ENCODE results near the gene STARD6. TPM values are rescaled to one million over a fixed set of nuclear protein-coding genes. Genes with fewer than 3 reads are reported as not detected.

STARD6 gene
- total RNA-seq, 1 experiment from 2014 or later = not detected

GRCh38 chr18:54330768-54331548 is 26.7 kb downstream of the STARD6 start:
- Histone ChIP-seq H4K5ac (ENCODE audit: insufficient read length, low read depth, low read length) (no peak overlapping the region), H3K18ac (ENCODE audit: insufficient read length, low read depth, low read length) (no peak overlapping the region), H3K79me2 (ENCODE audit: insufficient read depth, low read length) (no peaks in the 10 kb centered on the region), H3K4ac (ENCODE audit: low read depth, low read length) (no peak overlapping the region), H2BK20ac (ENCODE audit: low read depth, low read length, poor library complexity, severe bottlenecking) (no peak overlapping the region), H3K79me1 (ENCODE audit: insufficient read depth, low read depth, low read length, poor library complexity, severe bottlenecking) (no peaks in the 10 kb centered on the region), H2BK5ac (ENCODE audit: insufficient read length, low read length) (no peak overlapping the region), H4K91ac (ENCODE audit: insufficient read length, low read depth, low read length) (no peak overlapping the region), H3K4me1 (ENCODE audit: insufficient read depth, low read length) (no peaks in the 10 kb centered on the region), H3K27me3 (ENCODE audit: insufficient read depth, low read length) (no peaks in the 10 kb centered on the region), H3K56ac (ENCODE audit: insufficient read length, low read depth, low read length) (no peak overlapping the region), H3K23ac (ENCODE audit: insufficient read length, low read depth, low read length) (no peak overlapping the region), H3K23me2 (ENCODE audit: insufficient read length, low read depth, low read length, poor library complexity, severe bottlenecking) (no peaks in the 10 kb centered on the region), H3K9ac (ENCODE audit: extremely low read depth, insufficient read length, low read length) (no peak overlapping the region), H4K20me1 (ENCODE audit: control insufficient read depth, insufficient read depth, insufficient read length) (no peaks in the 10 kb centered on the region), H2BK12ac (ENCODE audit: insufficient read length, low read depth, low read length) (no peak overlapping the region), H2BK120ac (ENCODE audit: low read depth, low read length, poor library complexity, severe bottlenecking) (no peak overlapping the region), H4K8ac (replicated peaks; ENCODE audit: insufficient read length, low read depth, low read length) (no peak overlapping the region), H2AK5ac (ENCODE audit: insufficient read length, low read length) (no peak overlapping the region), H3T11ph (ENCODE audit: low read length) (no peak overlapping the region), H3K14ac (ENCODE audit: insufficient read depth, low read length) (no peak overlapping the region), H3K4me2 (ENCODE audit: insufficient read depth, insufficient read length, low read length) (no peak overlapping the region), H2AFZ (ENCODE audit: low read length) (no peak overlapping the region), H3K27ac (ENCODE audit: insufficient read length, low read depth, low read length) (no peak overlapping the region), H2BK15ac (ENCODE audit: low read depth, low read length) (no peak overlapping the region), H3K9me3 (ENCODE audit: control insufficient read depth, low read depth, low read length) (no peaks in the 10 kb centered on the region)
- H3K27me3 Mint-ChIP-seq (ENCODE audit: low read depth) = no peaks in the 10 kb centered on the region
- H3K9me3 Mint-ChIP-seq = peaks cover 0 to 2% of the 10 kb centered on the region in 2 experiments; a peak in 3 of 5 replicates
- H3K36me3 Mint-ChIP-seq (ENCODE audit: insufficient read depth in 1 of 3, low read depth in 3 of 3) = no peaks in the 10 kb centered on the region
- WGBS (ENCODE audit: extremely low coverage, insufficient read length, low lambda C conversion rate) = no CpG with 5 or more reads among the region's 6 CpGs
- no peak for TF ChIP-seq CTCF (conservative IDR thresholded peaks at IDR 0.05)
- no peaks in the 10 kb centered on the region for H3K4me1 Mint-ChIP-seq
- no peak for DNase-seq
- no peak overlapping the region for H3K4me3 Mint-ChIP-seq
- H3K27ac Mint-ChIP-seq = no peak overlapping the region; a peak in 1 of 7 replicates

All from H9 (cell line).